ENCODE measurements around the gene EFL1.
A peak's percentile ranks its signal among the peaks of the same experiment; 100 is the strongest.
"Not testable (repeated sequence)": the region's sequence is repeated elsewhere in the genome, so short reads cannot be mapped to it uniquely, and the experiment has no call there.

EFL1 gene

DNA sequence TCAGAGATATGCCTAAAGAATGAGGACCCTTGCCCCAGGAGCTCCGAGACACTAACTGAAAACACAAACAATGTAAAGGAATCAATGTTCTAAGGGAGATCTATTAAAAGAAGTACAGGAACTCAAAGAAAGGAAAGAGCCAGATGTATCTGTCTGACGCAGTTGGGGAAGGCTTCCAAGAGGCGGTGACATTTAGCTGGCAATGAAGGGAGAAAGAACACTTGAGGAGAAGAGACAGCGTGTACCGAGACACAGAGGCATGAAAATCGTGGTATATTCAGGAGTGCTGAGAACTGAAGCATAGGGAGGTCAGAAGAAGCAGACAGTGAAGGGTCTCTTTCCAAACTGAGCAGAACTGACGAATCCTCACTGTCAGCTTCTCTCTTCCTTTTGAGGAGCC is 66.7 kb downstream of the EFL1 start:
- not testable (repeated sequence) for DNase-seq

DNA sequence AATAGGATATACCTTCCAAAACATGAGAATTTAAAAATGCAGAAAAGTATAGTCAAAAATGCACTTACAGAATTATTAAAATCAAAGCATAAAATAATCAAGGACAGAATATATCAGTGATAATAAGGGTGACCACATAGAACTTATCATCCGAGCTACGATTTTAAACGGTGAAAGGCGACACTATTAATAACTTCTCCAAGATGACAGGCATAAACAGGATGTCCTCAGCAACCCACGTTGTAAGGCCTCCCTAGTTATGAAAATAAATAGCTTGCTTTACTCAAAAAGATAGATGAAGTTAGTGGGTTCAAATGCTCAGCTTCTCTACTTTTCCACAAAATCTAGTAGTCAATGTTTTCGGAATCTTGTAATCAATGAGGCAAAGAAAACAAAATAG is 68.0 kb downstream of the EFL1 start:
- DNase-seq, result not testable (repeated sequence)

DNA sequence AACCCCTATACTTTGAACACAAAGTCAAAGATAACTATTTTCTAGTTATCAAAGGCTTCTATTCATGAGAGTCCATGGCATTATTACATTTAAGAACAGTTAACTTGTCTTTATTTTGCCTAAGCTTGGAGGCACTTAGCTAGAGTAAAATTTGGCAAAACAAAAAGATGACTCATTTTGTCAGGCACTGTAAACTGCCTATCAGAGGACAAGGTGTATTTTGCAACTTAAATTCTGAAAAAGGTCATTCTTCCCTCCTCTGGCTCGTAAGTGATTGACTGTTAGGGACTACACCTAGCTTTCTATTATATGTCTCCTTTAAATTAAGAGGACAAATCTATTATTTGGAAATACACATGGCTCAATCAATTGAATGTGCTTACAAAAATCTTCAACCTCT is 69.1 kb downstream of the EFL1 start:
- DNase-seq, result not testable (repeated sequence)

DNA sequence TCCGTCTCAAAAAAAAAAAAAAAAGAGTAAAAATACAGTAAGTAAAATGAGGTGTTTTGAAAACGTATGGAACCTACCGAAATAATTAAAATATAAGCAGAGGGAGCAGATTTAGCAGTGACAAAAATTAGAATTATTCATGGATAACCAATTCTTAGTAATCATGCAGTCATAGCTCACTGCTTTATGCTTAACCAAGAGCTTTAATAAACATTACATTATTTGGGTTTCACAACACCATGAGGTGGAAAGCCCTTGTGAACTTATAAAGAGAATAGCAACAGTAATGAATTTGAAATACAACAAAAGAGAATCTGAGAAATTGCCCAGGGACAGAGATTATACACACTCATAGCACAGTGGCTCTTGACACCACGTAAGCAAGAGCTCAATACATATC is 70.1 kb downstream of the EFL1 start:
- not testable (repeated sequence) for DNase-seq

DNA sequence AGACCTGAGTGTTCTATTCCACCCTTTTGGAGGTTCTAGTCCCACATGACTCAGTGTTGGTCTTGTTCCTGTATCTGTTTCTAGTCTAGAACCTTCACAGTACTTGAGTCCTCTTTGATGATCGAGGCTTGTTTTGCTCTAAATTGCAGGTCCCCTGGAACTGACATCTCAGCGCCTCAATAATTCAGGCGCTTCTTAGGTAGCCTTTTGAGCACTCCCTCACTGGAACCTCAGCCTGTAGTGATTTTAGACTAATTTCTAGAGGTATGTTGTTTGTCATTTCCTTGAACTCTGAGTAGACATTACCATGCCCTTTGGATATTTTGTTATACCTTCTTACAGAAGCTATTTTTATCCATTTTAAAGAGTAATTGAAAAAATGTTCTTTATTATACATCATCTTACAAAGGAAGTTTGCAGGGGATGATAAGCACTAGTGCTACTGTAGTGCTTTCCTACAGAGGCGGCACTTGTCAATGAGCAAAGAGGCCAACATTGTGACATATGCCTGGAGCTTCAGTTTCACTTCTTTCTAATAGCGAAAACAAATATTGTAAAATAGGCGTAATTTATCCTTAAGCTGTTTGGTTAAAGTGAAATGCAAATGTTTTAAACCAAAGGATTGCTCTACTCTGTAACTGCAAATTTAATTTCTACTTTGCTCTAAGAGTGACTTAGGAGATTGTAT is 75.7 kb downstream of the EFL1 start:
- DNase-seq, result peak; percentile 71 to 73

DNA sequence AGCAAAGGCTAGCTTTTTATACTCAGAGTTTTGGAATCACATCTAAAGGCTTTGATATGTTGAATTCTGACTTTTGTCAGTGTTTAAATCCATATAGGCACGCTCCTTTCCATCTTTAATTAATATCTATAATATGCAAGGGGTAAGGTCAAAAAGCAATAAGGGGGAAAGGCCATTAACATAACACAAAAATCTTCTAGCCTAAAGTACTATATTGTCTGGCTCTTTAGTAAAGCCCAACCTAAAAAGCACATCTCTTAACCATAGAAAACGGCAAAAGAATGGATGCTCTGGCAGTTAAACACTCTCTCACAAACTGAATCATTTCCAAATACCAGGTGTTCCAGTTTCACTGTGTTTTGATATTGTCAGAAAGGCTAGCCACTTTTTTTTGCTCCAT is 76.4 kb downstream of the EFL1 start:
- no peak for DNase-seq

DNA sequence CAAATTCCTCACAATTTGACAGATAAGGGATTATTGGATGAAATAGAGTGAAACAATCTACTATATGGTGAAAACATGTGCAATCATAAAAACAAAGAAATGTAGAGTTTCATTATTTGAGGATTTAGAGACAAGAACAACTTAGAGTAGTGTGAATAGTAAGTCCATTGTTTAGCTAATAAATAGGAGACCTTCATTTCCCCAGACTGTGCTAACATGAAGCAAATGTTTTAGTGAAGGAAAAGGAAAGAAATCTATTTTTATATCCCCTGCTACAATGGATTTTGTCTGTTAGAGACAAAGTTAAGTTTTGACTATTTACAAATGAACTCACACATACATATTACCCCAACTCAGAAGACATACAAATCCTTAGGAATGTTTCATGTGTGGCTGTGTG is 77.8 kb downstream of the EFL1 start:
- DNase-seq, result no peak

DNA sequence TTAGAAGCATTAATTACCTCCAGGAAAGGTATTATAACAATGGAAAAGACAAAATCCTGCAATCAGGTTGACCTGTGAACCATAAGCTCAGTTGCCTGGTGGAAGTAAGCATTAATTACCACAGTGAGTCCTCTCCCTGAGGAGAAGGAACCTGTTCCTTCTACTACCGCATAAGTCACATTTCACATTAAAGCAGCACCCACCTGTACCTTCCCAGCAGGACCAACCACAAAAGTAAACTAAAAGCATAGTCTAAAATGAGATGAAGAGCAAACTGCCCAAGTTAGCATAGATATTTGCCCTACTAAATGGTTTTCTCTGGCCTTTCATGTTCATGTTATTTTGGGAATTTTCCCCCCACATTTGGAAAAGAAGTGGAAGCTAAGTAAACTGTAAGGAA is 78.2 kb downstream of the EFL1 start:
- no peak for DNase-seq

DNA sequence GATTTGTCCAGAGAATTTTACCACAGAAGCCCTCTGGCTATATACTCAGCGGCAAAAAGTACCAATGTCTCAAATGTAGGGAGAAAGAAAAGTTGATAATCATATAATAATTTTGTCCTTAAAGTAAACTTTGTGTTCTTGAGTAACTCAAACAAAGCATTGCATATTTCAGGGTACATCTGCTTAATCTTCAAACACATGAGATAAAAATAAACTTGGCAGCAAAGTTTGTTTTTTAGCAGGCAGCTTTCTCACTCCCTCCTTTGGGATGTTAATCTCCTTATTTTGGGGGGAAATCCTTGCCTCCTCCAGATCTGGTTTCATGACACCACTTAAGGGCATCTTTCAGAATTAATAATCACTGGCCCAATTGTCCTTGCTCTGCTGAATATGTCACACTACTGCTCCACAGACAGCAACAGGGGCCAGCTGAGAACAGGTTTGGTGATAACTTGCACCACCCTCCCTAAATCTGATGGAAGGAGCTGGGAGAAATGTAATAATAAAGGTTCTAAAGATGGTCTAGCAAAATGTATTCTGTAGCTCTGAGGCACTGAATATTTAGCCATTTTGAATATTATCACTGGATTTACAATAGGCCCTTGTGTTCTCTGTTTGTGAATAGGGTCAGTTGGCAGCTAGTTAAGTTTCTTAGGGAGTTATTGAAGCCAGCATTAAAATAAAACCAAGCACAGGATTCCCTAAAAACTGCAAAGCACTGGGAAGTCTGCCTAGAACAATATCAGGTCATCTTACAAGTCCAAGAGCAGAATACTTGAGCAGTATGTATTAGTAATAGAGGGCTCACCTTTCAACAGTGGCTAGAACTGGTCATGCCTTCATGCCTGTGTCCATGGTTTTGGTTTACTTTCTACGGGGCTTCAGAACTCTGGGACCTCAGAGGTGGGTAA is 79.2 kb downstream of the EFL1 start:
- DNase-seq, result no peak

DNA sequence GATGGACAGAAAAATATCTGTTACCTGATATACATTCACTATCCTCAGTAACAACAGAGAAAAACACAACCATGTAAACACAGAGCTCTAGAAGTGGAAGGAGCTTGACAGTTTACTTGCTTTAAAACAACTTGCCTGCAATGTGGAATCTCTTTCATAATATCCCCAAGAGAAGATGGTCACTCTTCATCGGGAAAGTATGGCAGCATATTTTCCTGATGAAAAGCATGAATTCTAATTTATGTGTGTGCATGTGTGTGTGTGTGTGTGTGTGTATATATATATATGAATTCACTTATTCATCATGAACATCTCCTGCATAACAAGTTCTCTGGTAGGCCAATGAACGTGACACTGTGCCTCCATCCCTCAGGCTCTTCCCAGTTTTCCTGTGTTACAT is 81.2 kb downstream of the EFL1 start:
- DNase-seq, result no peak

DNA sequence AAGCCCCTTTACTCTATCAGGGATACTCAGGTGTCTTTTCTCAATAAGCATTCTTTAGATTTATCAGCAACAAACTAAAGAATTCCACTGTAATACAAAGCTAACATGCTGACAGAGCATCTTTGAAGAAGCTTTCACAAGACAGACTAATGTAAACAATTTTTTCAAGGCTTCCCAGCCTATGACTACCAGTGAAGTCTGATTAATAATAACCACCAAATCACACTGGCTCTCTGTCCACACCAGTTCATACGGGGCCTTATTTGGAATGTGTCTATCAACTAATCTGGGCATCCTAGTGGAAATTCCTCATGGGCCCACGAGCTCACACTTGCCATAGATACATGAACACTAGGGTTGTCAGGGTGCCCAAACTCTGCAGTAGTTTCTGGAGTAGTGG is 84.5 kb downstream of the EFL1 start:
- DNase-seq, result no peak

DNA sequence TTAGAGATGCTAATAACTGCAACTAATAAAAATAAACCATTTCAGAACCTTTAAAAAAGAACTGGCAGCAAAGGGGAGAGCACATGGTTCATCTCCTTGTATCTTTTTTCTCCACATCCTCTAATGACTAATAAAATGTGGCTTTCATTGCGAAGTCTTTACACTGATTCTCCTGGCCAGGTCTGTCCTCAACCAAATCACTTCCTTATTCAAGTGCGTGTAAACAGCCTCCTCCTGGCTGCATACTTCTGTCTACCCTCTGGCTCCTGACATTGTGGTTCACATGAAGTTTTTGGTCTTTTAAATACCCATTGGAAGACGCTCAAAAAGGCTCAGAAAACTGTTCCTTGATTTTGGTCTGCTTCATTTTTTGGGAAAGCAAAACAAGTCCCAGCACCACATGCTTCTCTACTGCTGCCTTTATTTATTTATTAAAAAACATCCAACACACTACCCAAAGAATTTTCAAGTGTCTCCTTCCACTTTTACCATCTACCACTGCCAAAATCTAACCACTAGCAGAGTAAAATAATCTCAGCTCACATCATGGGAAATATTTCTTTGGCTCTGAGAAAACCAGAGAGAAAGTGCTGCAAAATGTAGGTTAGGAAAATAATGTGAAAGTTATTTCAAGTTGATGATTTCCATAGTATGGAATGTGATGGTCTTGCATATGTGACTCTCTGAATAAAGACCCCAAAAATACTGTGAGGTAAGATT is 85.1 kb downstream of the EFL1 start:
- DNase-seq, result peak in 1 of 2 donors; percentile 7

DNA sequence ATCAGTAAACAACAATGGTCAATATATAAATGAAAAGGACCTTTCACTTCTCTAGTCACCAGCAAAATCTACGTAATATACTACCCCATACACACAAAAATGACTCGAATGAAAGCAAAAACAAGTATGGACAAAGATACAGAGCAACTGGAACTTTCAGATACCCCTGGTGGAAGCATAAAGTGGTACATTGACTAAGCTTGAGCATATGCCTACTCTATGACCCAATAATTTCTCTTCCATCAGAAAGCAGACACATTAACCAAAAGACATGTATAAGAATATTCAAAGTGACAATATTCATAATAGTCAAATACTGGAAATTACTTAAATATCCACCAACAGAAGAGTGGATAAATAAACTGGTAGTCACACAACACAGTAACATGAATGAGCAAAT is 86.0 kb downstream of the EFL1 start:
- no peak for DNase-seq

DNA sequence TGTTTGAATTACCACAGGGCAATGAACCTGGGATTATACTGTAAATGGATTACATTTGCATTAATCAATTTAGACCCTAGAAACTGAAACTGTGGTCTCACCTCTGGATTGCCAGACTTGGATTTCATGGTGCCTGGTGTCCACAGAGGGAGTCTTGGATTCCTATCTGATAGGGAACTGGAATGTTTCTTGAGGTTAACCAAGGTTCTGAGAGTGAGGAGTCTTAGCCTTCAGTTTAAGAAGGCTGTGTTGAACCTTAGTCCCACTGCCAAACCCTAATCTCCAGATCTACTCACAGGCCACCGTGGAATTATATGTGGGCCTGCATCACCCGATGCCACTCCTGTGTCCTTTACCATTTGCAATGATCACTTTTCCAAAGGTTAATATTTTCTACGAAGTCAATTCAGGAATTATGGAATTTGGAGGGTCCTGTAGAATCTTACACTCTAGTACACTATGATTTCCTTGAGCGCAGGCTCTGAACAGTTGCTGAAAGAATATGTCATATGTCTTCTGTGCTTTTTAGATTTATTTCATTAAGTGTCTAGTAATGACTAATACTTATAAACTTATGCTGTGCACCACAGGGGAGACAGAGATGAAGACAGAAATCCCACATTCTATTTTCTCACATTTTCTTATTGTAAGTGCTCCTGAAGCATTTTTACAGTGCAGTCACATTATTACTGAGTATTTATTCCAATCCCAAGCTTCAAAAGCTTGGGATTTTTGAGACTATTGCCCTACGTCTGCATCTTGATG is 87.9 kb downstream of the EFL1 start:
- DNase-seq, result no peak

DNA sequence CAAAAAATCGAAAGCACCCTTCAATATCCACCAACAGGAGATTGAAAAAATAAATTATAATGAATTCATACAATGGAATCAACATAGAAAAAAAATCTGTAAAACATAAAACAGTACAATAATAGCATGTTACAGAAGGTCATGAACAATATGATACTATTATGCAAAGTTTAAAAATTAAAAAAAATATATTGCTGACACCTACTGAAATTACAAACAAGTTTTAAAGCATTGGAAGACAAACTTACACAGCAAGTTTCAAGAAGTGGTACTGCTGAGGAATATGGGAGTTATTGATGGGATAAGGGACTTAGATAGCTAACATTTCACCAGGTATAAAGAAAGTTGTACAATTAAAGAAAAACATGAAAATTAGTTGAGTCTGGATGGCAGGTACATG is 89.4 kb downstream of the EFL1 start:
- no peak for DNase-seq

DNA sequence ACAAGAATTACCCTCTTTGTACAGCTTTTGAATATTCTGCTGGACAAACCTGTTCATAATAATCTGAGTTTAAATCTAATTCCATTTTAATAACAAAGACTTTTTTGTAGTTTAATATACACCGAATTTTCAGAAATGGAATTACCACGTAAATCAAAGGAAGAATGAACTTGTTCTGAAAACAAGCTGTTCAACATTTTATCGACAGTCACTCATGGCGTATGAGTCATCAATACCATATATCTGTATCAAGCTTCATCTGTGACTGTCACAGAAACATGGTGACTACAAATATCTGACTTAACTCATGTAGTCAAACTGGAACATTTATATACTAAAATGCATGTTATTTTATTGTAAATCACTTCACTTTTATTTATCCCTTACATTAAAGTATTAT is 90.0 kb downstream of the EFL1 start:
- DNase-seq, result no peak

DNA sequence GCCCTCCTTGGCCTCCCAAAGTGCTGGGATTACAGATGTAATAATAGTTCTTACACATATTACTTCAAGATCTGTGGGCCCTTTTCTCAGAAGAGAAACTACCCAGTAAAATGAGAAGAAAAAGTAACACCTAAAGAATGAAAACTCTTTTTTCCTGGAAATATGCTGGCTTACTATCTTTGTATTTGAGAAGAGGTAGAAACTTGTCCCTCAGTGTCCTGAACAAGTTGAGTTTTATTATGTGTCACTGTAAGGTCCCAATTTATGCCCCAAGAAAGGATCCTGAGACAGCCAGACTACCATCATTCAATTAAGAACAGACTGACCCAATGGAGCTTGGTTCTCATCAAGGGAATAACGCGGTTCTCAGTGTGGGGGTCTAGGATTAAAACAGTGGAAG is 93.8 kb downstream of the EFL1 start:
- no peak for DNase-seq

DNA sequence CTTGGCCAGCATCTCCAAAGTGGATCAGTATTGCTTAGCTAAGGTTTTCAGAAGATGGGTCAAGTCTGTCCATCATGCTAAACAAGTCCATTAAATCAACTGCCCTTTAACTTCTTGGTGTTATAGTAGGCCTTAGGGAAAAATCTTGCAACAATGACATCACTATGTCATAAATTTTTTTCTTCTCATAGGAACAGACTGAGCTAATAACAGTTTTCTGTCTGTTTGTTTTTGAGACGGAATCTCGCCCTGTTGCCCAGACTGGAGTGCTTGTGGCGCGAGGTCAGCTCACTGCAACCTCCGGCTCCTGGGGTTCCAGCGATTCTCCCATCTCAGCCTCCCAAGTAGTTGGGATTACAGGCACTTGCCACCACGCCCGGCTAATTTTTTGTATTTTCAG is 94.2 kb downstream of the EFL1 start:
- no peak for DNase-seq

DNA sequence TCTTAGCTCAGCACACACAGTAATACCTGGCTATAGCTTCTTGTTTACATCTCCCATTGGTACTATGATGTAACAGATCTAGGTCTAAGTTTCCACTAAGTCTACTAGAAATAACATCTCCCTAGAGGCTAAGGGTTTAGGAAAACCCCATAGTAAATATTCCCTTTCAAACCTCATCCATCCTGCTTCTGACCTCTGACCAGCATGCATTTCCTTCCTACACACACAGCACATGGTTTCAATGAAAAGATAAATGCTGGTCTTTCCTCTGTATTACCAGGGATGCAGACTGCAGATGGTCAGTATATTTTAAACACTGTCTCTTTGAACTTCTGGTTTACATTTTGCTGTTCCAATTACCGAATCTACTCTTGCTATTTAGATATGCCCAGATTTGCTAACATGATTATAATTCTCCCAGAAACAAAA is 96.6 kb downstream of the EFL1 start:
- DNase-seq, result no peak

DNA sequence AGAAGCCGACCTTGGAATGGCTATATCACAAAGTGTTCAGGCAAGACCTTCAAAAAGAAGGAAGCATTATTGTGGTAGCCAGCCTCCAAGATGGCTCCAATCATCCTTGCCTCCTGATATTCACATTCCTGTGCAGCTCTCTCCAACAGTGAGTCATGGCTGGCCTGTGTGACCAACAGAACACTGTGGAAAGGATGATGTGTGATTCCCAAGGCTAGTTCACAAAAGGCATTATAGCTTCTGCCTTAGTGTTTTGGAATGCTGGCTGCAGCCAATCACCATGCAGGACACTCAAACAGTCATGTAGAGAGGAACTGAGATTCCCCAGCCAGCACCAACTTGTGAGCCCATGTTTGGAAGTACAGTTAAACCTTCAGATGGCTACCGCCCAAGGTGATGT is 102.6 kb downstream of the EFL1 start:
- DNase-seq, result no peak

DNA sequence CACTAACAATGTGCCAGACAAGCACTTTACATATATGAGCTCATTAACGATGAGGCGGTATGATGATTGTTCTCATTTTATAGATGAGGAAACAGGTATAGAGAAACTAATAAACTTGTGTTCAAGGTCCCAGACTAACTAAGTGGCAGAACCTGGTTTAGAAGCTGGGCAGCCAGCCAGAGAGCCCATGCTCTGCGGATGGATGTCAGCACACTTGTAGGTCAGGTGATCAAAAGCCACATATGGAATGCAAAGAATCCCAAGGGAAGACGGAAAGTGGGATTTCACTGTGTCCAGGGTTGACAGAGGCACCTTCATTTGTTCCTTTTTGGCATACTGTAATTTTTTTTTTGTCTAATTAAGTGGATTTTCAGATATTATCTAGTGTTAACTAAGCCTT is 103.7 kb downstream of the EFL1 start:
- DNase-seq, result no peak

DNA sequence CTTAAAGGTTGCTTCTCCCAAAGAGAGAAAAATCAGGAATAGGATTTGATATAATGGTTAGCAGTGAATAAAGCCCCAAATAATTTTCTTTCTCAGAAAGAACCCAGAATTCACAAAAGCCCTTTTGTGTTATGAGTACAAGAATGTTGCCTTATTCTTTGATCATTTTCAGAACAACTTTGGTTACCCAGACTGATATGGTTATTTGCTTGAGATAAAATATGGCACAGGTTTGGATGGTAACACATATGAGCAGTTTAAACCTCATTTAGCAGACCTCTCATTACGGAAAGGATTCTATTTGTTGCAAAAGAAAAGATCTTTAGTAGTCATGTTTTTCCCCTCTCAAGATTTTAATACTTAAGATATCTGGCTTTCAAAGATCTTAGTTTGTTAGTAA is 111.9 kb downstream of the EFL1 start:
- DNase-seq, result no peak

DNA sequence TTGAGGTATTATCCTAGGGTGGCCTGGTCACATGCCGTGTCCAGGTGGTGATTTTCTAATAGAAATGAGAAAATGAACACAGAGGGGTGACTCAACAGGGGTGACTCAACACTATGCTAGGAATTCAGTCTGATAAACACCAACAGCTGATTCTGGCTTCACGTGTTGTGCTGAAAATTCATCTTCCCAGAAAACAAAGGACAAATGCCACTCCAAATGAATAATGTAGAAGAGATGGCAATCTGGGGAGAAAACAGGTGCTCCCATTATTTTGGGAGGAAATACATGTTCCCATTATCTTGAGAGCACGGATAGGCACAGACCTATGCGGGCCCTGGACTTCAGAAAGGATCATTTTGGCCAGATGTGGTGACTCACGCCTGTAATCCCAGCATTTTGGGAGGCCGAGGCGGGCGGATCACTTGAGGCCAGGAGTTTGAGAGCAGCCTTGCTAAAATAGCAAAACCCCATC is 115.5 kb downstream of the EFL1 start:
- no peak for DNase-seq

Data from inflammatory macrophage (primary cell).